ENCODE data around the gene SNX20. TPM values are rescaled to one million over a fixed set of nuclear protein-coding genes. Genes with fewer than 3 reads are reported as not detected.

Gene SNX20
- total RNA-seq, 1 donor from 2014 or later: not detected

DNA sequence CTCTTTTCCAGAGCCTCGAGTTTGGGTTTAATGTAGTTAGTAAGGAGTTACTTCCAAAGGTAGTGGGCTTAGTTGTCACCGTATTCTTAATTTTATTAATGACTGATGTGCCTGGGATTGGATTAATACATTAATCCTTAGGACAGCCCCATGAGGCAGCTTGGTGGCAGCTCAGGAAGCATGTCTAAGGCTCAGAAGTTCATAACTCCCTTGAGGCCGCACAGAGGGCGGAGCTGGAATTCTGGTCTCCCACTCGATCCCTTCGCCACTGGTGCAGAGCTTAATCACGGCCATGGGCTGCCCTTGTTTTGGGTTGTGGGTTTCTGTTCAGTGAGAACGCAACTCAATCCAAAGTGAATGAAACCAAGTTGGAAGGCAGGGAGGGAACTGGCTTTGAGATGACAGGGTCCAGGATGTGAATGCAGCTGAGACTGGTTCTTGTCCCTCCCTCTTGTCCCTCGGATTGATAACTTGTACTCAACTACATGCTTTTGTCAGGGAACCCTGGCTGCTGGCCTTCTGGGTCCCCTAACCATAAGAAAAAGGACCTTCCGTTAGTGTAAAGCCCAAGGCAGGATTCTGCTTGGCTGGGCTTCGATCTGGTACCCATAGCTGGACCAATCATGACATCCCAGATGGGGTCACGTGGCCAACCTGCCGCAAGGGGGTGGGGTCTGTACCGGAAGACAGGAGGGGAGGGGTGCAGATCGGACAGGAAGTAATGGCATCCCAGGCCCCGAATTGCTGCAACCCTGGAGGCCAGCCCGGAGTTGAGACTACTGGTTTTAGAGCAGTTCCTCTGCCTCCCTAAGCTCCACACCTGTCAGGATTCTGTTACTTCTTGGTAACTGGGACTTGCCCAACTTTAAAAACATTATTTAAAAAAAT lies 45.4 kb downstream of the SNX20 start:
- H3K4me3 ChIP-seq (ENCODE audit: low read depth, low read length): no peak overlapping the region
- DNase-seq (ENCODE audit: low read depth): no peak
- H3K27me3 ChIP-seq (ENCODE audit: control insufficient read depth, insufficient read depth, low read length): peaks cover 3% of the 10 kb centered on the region
- TF ChIP-seq, protein P1, sequence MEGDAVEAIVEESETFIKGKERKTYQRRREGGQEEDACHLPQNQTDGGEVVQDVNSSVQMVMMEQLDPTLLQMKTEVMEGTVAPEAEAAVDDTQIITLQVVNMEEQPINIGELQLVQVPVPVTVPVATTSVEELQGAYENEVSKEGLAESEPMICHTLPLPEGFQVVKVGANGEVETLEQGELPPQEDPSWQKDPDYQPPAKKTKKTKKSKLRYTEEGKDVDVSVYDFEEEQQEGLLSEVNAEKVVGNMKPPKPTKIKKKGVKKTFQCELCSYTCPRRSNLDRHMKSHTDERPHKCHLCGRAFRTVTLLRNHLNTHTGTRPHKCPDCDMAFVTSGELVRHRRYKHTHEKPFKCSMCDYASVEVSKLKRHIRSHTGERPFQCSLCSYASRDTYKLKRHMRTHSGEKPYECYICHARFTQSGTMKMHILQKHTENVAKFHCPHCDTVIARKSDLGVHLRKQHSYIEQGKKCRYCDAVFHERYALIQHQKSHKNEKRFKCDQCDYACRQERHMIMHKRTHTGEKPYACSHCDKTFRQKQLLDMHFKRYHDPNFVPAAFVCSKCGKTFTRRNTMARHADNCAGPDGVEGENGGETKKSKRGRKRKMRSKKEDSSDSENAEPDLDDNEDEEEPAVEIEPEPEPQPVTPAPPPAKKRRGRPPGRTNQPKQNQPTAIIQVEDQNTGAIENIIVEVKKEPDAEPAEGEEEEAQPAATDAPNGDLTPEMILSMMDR (IDR thresholded peaks at IDR 0.05; ENCODE audit: insufficient read depth, low read length, poor library complexity, severe bottlenecking): no peak
- H3K36me3 ChIP-seq (ENCODE audit: control insufficient read depth, insufficient read depth, low read length): no peaks in the 10 kb centered on the region

DNA sequence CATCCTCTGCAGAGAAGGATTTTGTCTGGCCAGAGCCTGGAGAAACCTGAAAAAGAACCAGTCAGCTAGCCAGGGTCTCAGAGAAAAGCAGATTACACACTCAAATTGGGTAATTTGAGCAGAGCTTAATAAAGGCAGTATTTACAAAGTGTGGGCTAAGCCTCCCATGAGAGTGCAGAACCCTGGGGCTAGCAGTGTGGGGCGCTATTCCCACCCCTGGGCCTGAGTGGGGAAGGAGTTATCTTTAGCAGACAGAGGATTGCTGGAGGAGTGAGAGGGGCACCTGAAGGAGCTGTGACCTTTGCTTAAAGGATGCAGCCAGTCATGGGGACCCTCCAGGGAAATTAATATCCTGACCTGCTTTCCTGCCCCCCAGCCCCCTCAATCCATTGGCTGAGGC lies 46.2 kb downstream of the SNX20 start:
- Histone ChIP-seq H3K27me3 (ENCODE audit: control insufficient read depth, insufficient read depth, low read length) (peaks cover 3% of the 10 kb centered on the region), H3K36me3 (ENCODE audit: control insufficient read depth, insufficient read depth, low read length) (no peaks in the 10 kb centered on the region), H3K4me3 (ENCODE audit: low read depth, low read length) (no peak overlapping the region)
- TF ChIP-seq, protein P1 (IDR thresholded peaks at IDR 0.05; ENCODE audit: insufficient read depth, low read length, poor library complexity, severe bottlenecking): no peak
- DNase-seq (ENCODE audit: low read depth): no peak

DNA sequence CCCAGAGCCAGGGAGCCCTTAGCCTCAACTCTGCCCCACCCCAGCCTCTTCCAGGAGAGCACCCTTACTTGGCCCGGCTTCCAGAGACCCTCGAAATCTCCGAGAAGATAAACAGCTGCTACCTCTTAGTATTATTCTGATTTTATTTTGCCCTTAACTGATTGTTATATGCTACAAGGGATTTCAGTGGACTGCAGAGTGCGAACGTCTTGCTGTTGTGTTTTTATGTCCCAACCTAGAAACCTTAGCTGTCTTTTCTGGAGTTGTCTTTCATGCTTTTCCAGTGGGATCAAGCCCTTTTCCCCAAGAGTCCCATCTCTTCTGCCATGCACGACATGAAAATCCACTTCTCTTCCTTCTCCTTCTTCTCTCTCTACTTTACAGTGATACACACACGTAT lies 47.0 kb downstream of the SNX20 start:
- H3K27me3 ChIP-seq (ENCODE audit: control insufficient read depth, insufficient read depth, low read length): peaks cover 3% of the 10 kb centered on the region
- no peak for DNase-seq (ENCODE audit: low read depth)
- no peaks in the 10 kb centered on the region for H3K36me3 ChIP-seq (ENCODE audit: control insufficient read depth, insufficient read depth, low read length)
- H3K4me3 ChIP-seq (ENCODE audit: low read depth, low read length): no peak overlapping the region
- TF ChIP-seq, protein P1 (IDR thresholded peaks at IDR 0.05; ENCODE audit: insufficient read depth, low read length, poor library complexity, severe bottlenecking): no peak

DNA sequence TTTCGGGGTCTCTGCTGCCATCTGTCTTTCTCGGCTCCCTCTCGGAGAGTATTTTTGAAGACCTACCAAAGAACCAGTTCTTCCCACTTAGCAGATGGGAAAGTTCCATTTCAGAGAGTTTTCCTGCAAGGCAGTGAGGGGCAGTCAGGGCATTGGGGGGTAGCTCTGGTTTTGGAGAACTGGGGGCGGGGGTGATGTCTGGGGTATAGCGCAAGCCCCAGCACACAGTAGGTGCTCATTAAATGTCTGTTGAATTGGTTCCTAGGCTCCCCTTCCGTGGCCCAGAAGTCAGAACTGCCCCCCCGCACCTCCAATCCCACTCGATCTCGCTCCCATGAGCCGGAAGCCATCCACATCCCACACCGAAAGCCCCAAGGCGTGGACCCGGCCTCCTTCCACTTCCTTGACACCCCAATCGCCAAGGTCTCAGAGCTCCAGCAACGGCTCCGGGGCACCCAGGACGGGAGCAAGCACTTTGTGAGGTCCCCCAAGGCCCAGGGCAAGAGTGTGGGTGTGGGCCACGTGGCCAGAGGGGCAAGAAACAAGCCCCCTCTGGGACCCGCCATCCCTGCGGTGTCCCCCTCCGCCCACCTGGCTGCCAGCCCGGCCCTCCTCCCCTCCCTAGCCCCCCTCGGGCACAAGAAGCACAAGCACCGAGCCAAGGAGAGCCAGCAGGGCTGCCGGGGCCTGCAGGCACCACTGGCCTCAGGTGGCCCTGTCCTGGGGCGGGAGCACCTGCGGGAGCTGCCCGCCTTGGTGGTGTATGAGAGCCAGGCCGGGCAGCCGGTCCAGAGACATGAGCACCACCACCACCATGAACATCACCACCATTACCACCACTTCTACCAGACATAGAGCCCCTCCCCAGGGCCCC lies 47.9 kb downstream of the SNX20 start:
- Histone ChIP-seq H3K27me3 (ENCODE audit: control insufficient read depth, insufficient read depth, low read length) (peaks cover 3% of the 10 kb centered on the region), H3K36me3 (ENCODE audit: control insufficient read depth, insufficient read depth, low read length) (no peaks in the 10 kb centered on the region), H3K4me3 (ENCODE audit: low read depth, low read length) (no peak overlapping the region)
- TF ChIP-seq, protein P1 (IDR thresholded peaks at IDR 0.05; ENCODE audit: insufficient read depth, low read length, poor library complexity, severe bottlenecking): no peak
- no peak for DNase-seq (ENCODE audit: low read depth)

DNA sequence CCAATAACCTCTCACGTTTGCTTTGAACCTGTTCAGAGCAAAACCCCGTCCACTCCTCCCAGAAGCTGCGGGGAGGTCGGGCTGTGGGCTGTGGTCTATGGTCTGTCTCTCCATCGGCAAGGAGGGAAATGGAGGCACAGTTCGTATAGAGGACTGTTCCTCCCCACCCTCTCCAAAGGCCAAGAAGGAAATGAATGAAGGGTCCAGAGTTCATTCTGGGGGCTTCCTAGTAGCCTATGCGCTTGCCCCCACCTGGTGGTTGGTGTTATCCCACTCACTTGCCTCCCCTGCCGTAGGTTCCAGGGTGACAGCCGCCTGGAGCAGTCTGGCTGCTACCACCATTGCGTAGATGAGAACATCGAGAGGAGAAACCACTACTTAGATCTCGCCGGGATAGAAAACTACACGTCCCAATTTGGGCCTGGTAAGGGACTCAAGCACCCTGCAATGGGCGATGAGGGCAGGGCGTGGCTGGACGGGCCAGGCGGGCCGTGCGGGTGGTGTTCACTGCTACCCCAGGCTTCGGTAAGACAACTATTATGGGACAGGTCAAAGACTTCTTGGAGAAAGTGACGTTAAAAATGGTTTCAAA lies 49.0 kb downstream of the SNX20 start:
- no peaks in the 10 kb centered on the region for H3K36me3 ChIP-seq (ENCODE audit: control insufficient read depth, insufficient read depth, low read length)
- no peaks in the 10 kb centered on the region for H3K27me3 ChIP-seq (ENCODE audit: control insufficient read depth, insufficient read depth, low read length)
- H3K4me3 ChIP-seq (ENCODE audit: low read depth, low read length): no peak overlapping the region
- TF ChIP-seq, protein P1 (IDR thresholded peaks at IDR 0.05; ENCODE audit: insufficient read depth, low read length, poor library complexity, severe bottlenecking): no peak
- DNase-seq (ENCODE audit: low read depth): no peak
